Gastrocnemius medialis (tissue), 4 donors: ENCODE results near the gene INPP4A.

ENCODE experiments used
- CTCF ChIP-seq, 5 experiments: fragments of 450-650 bp in 3 of 5; fragments of 200-600 bp in 2 of 5; sonication (generic) in 2 of 5; IDR thresholded peaks in 4 of 5; conservative IDR thresholded peaks in 1 of 5; 1 replicate in 4 of 5; 2 replicates in 1 of 5; pipeline ENCODE4 v1.5.1; 2016 to 2019; ENCODE audit warnings: antibody characterized with exemption in 5 of 5, mild to moderate bottlenecking in 3 of 5, moderate library complexity in 3 of 5
- POLR2A ChIP-seq, 2 donors: fragments of 450-650 bp; IDR thresholded peaks; one replicate each; pipeline ENCODE4 v1.6.1; 2017; ENCODE audit warnings: antibody characterized with exemption in 2 of 2, mild to moderate bottlenecking in 2 of 2, moderate library complexity in 2 of 2

- no peak for TF ChIP-seq POLR2A (IDR thresholded peaks at IDR 0.05)
- no peak for TF ChIP-seq CTCF (IDR thresholded peaks at IDR 0.05 in 4 of 5, conservative IDR thresholded peaks at IDR 0.05 in 1 of 5)
Observed at GRCh38 chr2:98558852-98559530, 114.3 kb downstream of the INPP4A start.
